Stomach (tissue), 9 donors: ENCODE results near the gene TMED9. TPM values are rescaled to one million over a fixed set of nuclear protein-coding genes. Genes with fewer than 3 reads are reported as not detected.

ENCODE experiments used
- DNase-seq, 2 donors: peaks; one replicate each; pipeline versions ENCODE4 v3.0.0 to v3.0.0-alpha.2; 2013 to 2019
- H3K27ac ChIP-seq, 5 donors: fragments of 200-600 bp in 4 of 5; sonication (generic) in 4 of 5; one replicate each; pipeline ENCODE4 v1.5.1; 2013 to 2019; ENCODE audit warnings: mild to moderate bottlenecking in 1 of 5, moderate library complexity in 1 of 5
- H3K27me3 ChIP-seq, 3 donors: fragments of 200-600 bp; sonication (generic); one replicate each; pipeline ENCODE4 v1.5.1; 2017 to 2019; ENCODE audit warnings: mixed run types in 1 of 3
- H3K36me3 ChIP-seq, 4 donors: fragments of 200-600 bp; sonication (generic); 1 replicate in 3 of 4; 2 replicates in 1 of 4; pipeline ENCODE4 v1.5.1; 2016 to 2019
- H3K4me1 ChIP-seq, 4 donors: fragments of 200-600 bp; sonication (generic); one replicate each; pipeline ENCODE4 v1.5.1; 2016 to 2019
- H3K4me3 ChIP-seq, 4 donors: fragments of 200-600 bp; sonication (generic) in 3 of 4; one replicate each; pipeline ENCODE4 v1.5.1; 2016 to 2019; ENCODE audit warnings: mild to moderate bottlenecking in 1 of 4
- H3K9me3 ChIP-seq, 4 donors: fragments of 200-600 bp; sonication (generic); one replicate each; pipeline ENCODE4 v1.5.1; 2016 to 2019
- EP300 ChIP-seq: sonication (generic); formaldehyde crosslinking; IDR thresholded peaks from one replicate; pipeline ENCODE4 v1.6.1; 2017; ENCODE audit warnings: antibody characterized with exemption
- POLR2A ChIP-seq, 4 donors: fragments of 450-650 bp; IDR thresholded peaks; one replicate each; pipeline ENCODE4 v1.6.1; 2016; ENCODE audit warnings: antibody characterized with exemption in 4 of 4, control low read depth in 2 of 4, mild to moderate bottlenecking in 1 of 4, moderate library complexity in 1 of 4
- POLR2AphosphoS5 ChIP-seq, 3 donors: sonication (generic); formaldehyde crosslinking; IDR thresholded peaks; one replicate each; pipeline ENCODE4 v1.6.1; 2016; ENCODE audit warnings: antibody characterized with exemption in 3 of 3
- WGBS, 5 donors: extraction: QIAGEN DNeasy Blood & Tissue Kit in 3 of 5; methylation state at CpG; one replicate each; pipeline versions ENCODE4 v1.1.5 to v1.1.7; 2013 to 2018; 5-methylcytosine and 5-hydroxymethylcytosine counted together
- intact Hi-C: fragments of 100-400 bp; cut with DNase I; formaldehyde crosslinking; loops from one replicate; pipeline ENCODE4 v1.15.1; 2023; ENCODE audit warnings: low total_unique reads
- polyA plus RNA-seq, 3 donors: library from polyadenylated mRNA; stranded (reverse); fragments of 200-250 nt; gene quantifications; one replicate each; pipeline ENCODE4 v1.2.3, GENCODE V29; 2013
- total RNA-seq, 5 donors: library from RNA; depleted of rRNA; stranded (reverse); fragments of >200 nt; gene quantifications; one replicate each; pipeline versions ENCODE4 v1.1.0 to v1.2.3, GENCODE V29; 2014 to 2016
- TF ChIP-seq, protein P1 (sequence below), 7 experiments: fragments of 450-650 bp in 4 of 7; fragments of 200-600 bp in 3 of 7; sonication (generic) in 3 of 7; IDR thresholded peaks; one replicate each; pipeline ENCODE4 v1.5.1; 2016 to 2019; ENCODE audit warnings: antibody characterized with exemption in 7 of 7, control low read depth in 2 of 7, mild to moderate bottlenecking in 1 of 7
- donor health status: healthy with polysubstance abuse.
- donor health status: Bipolar disorder and iron deficiency.
- donor health status: healthy.

TMED9 gene
- total and polyA plus RNA-seq, 8 donors = 9.3 to 115 (median 86.5) TPM

DNA sequence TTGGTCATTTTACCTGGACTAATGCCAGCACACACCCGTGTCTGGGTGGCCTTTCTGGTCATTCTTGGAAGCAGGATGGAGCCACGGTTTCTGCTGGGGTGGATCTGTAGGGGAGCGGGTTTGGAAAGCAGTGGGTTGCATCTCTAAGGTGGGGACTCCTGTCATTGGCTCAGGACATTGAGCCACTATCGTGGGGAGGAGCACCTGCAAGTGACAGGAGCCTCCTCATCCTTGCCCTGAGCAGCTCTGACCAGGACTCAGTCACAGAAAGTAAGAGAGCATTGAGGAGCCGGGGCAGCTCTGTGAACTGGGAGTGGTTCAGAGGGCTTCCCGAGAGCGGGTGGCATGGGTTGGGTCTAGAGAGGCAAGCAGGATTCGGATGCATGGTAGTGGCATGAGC lies 11.6 kb downstream of the TMED9 start:
- H3K4me3 ChIP-seq = peak overlapping the region in 1 of 4 donors; percentile 19
- DNase-seq = no peak
- peaks cover 19 to 75% (median 65%) of the 10 kb centered on the region in 4 donors for H3K4me1 ChIP-seq
- no peaks in the 10 kb centered on the region for H3K27me3 ChIP-seq
- H3K36me3 ChIP-seq = peaks cover 0 to 13% (median 8%) of the 10 kb centered on the region in 4 donors
- TF ChIP-seq POLR2A (IDR thresholded peaks at IDR 0.05) = no peak
- no peak for TF ChIP-seq EP300
- TF ChIP-seq POLR2AphosphoS5 (IDR thresholded peaks at IDR 0.05) = no peak
- TF ChIP-seq, protein P1, sequence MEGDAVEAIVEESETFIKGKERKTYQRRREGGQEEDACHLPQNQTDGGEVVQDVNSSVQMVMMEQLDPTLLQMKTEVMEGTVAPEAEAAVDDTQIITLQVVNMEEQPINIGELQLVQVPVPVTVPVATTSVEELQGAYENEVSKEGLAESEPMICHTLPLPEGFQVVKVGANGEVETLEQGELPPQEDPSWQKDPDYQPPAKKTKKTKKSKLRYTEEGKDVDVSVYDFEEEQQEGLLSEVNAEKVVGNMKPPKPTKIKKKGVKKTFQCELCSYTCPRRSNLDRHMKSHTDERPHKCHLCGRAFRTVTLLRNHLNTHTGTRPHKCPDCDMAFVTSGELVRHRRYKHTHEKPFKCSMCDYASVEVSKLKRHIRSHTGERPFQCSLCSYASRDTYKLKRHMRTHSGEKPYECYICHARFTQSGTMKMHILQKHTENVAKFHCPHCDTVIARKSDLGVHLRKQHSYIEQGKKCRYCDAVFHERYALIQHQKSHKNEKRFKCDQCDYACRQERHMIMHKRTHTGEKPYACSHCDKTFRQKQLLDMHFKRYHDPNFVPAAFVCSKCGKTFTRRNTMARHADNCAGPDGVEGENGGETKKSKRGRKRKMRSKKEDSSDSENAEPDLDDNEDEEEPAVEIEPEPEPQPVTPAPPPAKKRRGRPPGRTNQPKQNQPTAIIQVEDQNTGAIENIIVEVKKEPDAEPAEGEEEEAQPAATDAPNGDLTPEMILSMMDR (IDR thresholded peaks at IDR 0.05) = no peak
- WGBS, 5 donors = 64 to 75% (median 71%) methylated on average over 8 of the region's 8 CpGs
- intact Hi-C loops = no loop called here
- H3K27ac ChIP-seq = no peak overlapping the region
- H3K9me3 ChIP-seq = no peaks in the 10 kb centered on the region

DNA sequence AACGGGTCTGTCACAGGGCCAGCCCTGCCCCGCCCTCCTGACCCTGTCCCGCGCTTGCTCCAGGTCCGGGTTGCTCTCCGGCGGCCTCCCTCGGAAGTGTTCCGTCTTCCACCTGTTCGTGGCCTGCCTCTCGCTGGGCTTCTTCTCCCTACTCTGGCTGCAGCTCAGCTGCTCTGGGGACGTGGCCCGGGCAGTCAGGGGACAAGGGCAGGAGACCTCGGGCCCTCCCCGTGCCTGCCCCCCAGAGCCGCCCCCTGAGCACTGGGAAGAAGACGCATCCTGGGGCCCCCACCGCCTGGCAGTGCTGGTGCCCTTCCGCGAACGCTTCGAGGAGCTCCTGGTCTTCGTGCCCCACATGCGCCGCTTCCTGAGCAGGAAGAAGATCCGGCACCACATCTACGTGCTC lies 12.1 kb downstream of the TMED9 start:
- intact Hi-C loops = no loop called here
- Histone ChIP-seq H3K27ac (no peak overlapping the region), H3K27me3 (no peaks in the 10 kb centered on the region), H3K36me3 (peaks cover 0 to 18% (median 9%) of the 10 kb centered on the region in 4 donors), H3K4me3 (peak overlapping the region in 1 of 4 donors; percentile 28), H3K9me3 (no peaks in the 10 kb centered on the region), H3K4me1 (peaks cover 19 to 72% (median 65%) of the 10 kb centered on the region in 4 donors)
- WGBS, 5 donors = 73 to 96% (median 78%) methylated on average over 15 to 27 of the region's 27 CpGs
- TF ChIP-seq POLR2AphosphoS5 (IDR thresholded peaks at IDR 0.05) (no peak), POLR2A (IDR thresholded peaks at IDR 0.05) (no peak), EP300 (no peak)
- TF ChIP-seq, protein P1 (IDR thresholded peaks at IDR 0.05) = no peak
- DNase-seq = peak in 1 of 2 donors; percentile 64

DNA sequence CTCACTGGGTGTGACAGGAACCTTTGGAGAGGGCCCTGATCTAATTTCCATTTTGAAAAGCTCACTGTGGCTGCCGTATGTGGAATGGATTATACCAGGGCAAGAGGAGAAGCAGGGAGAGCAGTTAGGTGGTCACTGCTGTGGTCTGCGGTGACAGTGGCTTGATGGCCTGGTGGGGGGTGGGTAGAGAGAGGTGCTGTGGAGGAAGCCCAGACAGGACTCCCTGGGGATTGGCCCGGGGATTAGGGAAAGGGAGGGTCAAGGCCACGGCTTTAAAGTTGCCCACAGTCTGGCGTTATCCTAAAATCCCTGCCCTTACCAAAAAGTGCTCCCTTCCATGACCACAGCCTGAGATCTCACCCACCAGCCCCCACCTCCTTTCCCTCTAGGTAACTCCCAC lies 12.7 kb downstream of the TMED9 start:
- H3K4me3 ChIP-seq = peak overlapping the region in 1 of 4 donors; percentile 28
- H3K27me3 ChIP-seq = no peaks in the 10 kb centered on the region
- WGBS, 5 donors = 56 to 68% (median 65%) methylated on average over 4 to 5 of the region's 5 CpGs
- H3K9me3 ChIP-seq = no peaks in the 10 kb centered on the region
- intact Hi-C loops = no loop called here
- no peak for DNase-seq
- H3K36me3 ChIP-seq = peaks cover 0 to 23% (median 12%) of the 10 kb centered on the region in 4 donors
- no peak for TF ChIP-seq EP300
- TF ChIP-seq, protein P1 (IDR thresholded peaks at IDR 0.05) = no peak
- no peak for TF ChIP-seq POLR2AphosphoS5 (IDR thresholded peaks at IDR 0.05)
- no peak for TF ChIP-seq POLR2A (IDR thresholded peaks at IDR 0.05)
- no peak overlapping the region for H3K27ac ChIP-seq
- H3K4me1 ChIP-seq = peaks cover 19 to 73% (median 62%) of the 10 kb centered on the region in 4 donors

DNA sequence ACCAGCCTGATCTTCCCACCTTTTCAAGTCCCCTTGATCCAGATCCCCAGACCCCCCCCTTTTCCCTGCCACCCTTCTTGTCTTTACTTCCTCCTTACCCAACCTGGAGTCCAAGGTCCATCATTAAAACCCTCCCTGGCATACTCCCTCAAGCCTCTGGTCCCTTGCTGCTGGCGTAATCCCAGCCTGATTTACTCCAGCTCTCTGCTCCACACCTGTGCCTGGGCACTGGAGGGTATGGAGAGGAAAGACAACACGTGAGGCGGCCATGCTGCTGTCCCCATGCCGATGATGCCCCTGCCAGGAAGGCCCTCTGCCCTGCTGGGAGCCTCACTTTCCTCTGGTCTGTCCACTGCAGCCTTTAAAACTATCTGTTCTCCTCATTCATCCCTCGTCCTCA lies 13.1 kb downstream of the TMED9 start:
- H3K4me1 ChIP-seq = peaks cover 19 to 75% (median 62%) of the 10 kb centered on the region in 4 donors
- TF ChIP-seq, protein P1 (IDR thresholded peaks at IDR 0.05) = no peak
- TF ChIP-seq POLR2A (IDR thresholded peaks at IDR 0.05) = no peak
- intact Hi-C loops = no loop called here
- no peak overlapping the region for H3K4me3 ChIP-seq
- 58 to 80% (median 69%) methylated on average over 5 of the region's 5 CpGs for WGBS, 5 donors
- H3K27me3 ChIP-seq = no peaks in the 10 kb centered on the region
- H3K36me3 ChIP-seq = peaks cover 0 to 27% (median 13%) of the 10 kb centered on the region in 4 donors
- DNase-seq = peak in 1 of 2 donors; percentile 28
- H3K9me3 ChIP-seq = no peaks in the 10 kb centered on the region
- H3K27ac ChIP-seq = no peak overlapping the region
